Left colon (tissue), 2 donors: ENCODE results near the gene NSUN3. TPM values are rescaled to one million over a fixed set of nuclear protein-coding genes. Genes with fewer than 3 reads are reported as not detected.

Experiments used
- ATAC-seq: fragments of 200-7000 bp; cut with Tn5 transposase; one replicate; pipeline ENCODE4 v1.9.1; 2020; ENCODE audit warnings: mild to moderate bottlenecking, moderate library complexity
- DNase-seq, 2 donors: peaks; one replicate each; pipeline ENCODE4 v3.0.0-alpha.2; 2020
- intact Hi-C, 2 donors: fragments of 100-400 bp; cut with DNase I in 1 of 2; cut with micrococcal nuclease in 1 of 2; formaldehyde crosslinking; loops; one replicate each; pipeline versions ENCODE4 v1.11.2 to v1.14.0; 2022; cut with DNase I, micrococcal nuclease
- total RNA-seq, 2 donors: library from RNA; stranded (reverse); fragmentation: NEBNext Ultra II Directional; extraction: Animal tissue kit (Norgen Biotek cat#: 25700); gene quantifications; one replicate each; pipeline ENCODE4 v1.2.1, GENCODE V29; 2021
- donor health status: DM: no; HTN: no; CAD: no.
- donor health status: DM: yes; HTN: yes; CAD: no.

The NSUN3 gene
- total RNA-seq, 2 donors from 2014 or later = 20.0 to 21.9 TPM

DNA sequence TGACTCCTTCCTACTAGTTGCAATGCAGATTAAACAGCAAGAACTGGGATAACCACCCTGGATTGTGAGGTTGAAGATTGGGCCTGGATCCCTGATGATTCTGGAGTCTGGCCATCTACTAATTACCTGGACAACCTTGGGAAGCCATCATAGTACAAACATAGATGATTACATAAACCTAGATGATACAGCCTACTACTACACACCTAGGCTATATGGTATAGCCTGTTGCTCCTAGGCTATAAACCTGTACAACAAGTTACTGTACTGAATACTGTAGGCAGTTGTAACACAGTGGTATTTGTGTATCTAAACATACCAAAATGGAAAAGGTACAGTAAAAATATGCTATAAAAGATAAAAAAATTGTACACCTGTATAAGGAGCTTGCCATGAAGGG, 48.0 kb downstream of the NSUN3 start:
- intact Hi-C loops = no loop called here
- DNase-seq (no peak), ATAC-seq (peak; percentile 64)

DNA sequence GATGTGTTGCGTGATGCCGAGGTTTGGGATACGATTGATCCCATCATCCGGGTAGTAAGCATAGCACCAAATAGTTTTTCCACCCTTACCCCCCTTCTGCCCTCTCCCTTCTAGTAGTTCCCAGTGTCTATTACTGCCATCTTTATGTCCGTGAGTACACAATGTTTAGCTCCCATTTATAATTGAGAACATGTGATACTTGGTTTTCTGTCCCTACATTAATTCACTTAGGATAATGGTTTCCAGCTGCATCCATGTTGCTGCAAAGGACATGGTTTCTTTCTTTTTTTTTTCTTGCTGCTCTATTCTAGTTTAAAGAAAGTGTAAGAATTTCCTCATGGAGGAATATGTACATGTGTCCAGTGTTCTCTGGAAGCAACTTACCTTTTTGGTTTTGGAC, 51.8 kb downstream of the NSUN3 start:
- DNase-seq (no peak), ATAC-seq (no peak)
- intact Hi-C loops = no loop called here

DNA sequence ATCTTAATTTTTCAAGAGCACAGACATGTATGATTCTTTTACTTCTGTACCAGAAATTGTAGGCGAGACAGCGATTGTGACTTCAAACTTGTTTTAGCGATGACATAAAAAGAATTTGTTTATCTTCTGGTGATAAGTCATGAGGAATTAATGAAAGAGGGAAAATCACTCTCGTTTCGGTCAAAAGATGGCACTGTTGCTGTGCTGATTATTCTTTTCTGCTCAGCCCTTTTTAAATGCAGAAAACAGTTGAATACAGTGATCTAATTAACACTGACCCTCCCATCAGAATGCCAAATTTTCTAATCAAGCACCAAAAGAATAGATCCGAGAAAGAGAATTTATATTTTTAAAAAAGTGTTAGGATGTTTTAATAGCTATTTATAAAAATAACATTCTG, 52.6 kb downstream of the NSUN3 start:
- no peak for ATAC-seq
- DNase-seq = no peak
- intact Hi-C loops = no loop called here

DNA sequence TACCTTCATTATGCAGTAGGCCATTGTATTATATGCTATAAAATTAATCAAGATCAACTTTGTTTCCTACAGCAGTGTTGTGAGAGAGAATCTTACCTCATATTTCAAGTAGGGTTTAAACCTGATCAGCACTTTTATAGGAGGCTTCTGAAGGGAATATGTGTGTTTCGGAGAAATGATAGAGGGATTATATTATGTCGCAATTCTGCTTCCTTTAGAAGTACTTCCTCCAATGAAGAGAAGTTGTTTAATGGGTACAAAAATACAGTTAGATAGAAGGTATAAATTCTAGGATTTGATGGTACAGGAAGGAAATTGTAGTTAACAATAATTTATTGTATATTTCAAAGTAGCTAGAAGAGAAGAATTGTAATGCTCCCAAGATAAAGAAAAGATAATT, 54.9 kb downstream of the NSUN3 start:
- intact Hi-C loops = no loop called here
- DNase-seq (no peak), ATAC-seq (no peak)

DNA sequence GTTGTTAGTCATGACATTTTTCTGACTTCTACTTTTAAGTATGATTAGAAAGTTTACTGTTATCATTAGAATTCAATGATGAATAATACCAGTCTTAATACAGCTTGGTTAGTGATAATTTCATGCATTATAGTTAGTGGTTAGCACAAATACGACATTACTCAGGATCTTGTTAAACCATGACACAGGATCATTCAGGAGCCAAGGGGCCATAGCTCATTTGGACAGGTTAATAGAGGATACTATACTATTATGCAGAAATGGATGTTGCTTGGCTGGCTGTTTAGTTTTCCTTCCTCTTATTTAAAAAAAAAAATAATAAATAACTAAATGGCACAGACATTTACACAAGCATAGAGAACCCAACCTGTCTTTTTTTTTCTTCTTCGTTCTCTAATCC, 55.5 kb downstream of the NSUN3 start:
- DNase-seq (no peak), ATAC-seq (no peak)
- intact Hi-C loops = no loop called here

DNA sequence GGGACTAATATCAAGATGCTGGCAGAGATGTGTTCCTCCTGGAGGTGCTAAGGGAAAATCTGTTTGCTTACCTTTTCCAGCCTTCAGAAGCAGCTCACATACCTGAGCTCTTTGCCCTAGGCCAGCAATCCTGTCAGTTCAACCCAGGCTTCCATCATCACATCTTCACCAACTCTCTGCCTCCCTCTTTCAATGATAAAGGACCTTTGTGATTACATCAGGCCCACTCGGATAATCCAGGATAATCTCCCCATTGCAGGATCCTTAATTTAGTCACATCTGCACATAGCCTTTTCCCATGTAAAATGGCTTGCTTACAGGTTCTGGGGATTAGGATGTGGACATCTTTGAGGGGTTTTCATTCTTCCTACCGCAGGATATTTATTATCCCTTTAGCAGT, 58.3 kb downstream of the NSUN3 start:
- intact Hi-C loops = no loop called here
- ATAC-seq = no peak

DNA sequence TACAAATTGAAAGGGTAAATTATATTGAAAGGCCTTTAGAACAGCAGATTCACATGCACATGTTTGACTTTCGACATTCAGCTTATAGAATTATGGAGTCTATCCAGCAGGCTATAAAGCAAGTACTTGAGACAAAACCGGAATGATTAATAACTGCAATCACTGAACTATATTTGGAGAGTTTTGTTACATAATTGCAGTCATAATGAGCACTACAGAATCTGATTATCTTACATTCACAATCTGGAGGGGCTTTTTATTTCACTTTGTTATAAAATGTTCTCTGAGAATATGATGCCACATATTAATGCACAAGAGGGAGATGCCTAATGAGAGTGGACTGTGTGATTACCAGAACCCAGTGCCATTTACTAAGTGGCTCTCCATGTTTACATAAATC, 64.3 kb downstream of the NSUN3 start:
- DNase-seq = no peak
- no peak for ATAC-seq
- intact Hi-C loops = no loop called here

More for the DNA sequence above, 58.3 kb downstream of the NSUN3 start:
- DNase-seq = no peak

DNA sequence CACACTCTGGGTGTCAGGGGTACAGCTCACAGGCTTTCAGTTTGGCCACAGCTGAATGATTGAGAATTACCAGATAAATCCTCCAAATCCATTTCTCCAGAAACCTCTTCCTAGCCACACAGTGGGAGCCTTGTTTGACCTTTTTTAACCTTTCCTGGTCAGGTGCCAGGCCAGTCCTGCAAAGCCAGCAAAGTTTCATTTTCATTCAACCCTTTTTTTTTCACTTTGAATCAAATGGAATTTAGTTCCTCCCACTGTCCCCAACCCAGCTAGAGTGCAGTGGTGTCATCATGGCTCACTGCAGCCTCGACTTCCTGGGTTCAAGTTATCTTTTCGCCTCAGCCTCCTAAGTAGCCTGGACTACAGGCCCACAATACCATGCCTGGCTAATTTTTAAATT, 67.8 kb downstream of the NSUN3 start:
- intact Hi-C loops = no loop called here
- ATAC-seq (no peak), DNase-seq (no peak)

DNA sequence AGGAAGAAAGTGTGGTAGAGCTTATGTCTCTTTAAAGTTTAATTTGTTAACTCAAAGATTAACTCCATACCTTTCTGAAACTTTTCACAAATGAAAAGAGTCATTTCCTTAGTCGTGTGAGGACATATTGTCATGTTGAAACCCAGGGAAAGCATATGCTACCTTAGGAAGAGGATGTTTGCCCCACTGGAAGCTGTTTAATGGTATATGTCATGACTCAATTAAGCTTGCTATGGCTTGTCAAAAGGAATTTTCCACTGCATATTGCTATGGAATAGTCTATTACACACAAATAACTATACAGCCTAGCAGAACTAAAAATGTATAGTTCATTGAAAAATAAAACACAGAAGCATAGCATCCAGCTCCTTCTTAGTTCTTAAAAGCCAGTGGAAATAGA, 69.9 kb downstream of the NSUN3 start:
- ATAC-seq = no peak
- no peak for DNase-seq
- intact Hi-C loops = no loop called here

DNA sequence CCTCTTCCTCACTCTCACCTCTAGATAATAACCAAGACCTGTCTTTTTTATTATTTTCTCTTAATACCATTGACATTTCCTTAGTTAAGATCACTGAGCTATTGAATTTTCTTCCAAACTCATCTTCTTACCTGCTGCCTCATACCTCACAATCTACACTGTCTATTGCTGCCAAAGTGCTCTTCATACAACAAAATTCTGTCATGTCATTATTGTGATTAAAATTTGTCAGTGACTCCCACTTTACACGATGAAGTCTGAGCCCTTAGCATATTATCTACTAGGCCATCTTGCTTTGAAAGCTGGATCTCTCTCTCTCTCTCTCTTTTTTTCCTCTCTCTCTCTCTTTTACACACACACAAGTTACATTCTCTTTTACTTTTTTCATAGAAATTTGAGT, 73.3 kb downstream of the NSUN3 start:
- intact Hi-C loops = no loop called here
- ATAC-seq (no peak), DNase-seq (no peak)

DNA sequence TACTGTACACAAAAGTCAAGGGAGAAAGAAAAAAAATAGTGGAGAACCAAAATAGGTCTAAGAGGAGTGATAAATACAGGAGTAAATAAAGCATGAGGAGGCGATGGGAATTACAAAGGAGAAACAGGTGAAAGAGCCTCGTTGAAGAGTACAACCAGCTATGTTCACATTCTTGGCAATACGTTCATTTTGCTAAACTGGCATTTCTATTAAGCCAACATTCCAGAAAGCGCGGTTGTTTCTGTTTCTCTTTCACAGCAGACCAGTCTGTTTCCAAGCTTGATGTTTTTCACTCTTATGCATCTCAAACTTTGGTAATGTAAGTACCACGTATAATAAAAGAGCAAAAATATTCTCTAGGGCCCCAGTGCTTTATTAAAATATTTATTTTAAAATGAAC, 74.5 kb downstream of the NSUN3 start:
- ATAC-seq = no peak
- intact Hi-C loops = no loop called here

DNA sequence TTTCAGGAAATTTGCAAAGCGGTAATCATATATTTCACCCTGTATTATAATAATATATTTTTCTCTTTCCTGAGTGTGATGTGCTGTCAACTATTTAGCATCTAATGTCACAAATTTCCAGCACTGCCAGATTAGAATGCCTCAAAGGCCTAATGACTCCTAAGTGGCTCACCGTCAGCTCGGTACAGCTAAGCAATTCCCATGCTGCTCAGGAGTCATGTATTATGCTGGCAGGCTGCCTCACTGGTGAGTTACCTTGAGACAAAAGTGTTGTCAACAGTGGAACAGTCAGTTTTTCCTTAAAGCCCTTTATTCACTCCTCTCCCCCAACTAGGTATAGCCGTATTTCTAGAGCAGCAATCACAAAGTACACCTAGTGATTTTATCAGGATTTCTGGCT, 83.6 kb downstream of the NSUN3 start:
- DNase-seq (no peak), ATAC-seq (no peak)
- intact Hi-C loops = no loop called here

More for the DNA sequence above, 74.5 kb downstream of the NSUN3 start:
- no peak for DNase-seq

DNA sequence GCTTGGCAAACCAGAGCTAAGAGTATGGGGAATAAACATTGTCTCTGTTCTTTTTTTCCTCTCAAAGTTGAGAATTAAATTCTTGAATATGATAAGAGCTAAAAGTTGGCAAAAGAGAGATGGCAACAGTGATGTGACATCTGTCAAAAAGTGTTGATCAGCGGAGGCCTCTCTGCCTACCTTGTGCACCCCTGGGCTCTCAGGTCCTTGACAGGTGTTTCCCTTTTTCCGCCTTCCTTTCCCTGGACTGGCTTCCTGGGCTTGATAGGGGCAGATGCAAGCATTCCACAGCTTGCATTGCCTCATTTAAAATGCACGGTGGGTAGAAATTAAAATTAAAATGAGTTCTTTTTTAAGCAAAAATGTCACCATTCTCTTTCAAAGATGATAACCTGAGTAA, 84.2 kb downstream of the NSUN3 start:
- intact Hi-C loops = no loop called here
- ATAC-seq = no peak

DNA sequence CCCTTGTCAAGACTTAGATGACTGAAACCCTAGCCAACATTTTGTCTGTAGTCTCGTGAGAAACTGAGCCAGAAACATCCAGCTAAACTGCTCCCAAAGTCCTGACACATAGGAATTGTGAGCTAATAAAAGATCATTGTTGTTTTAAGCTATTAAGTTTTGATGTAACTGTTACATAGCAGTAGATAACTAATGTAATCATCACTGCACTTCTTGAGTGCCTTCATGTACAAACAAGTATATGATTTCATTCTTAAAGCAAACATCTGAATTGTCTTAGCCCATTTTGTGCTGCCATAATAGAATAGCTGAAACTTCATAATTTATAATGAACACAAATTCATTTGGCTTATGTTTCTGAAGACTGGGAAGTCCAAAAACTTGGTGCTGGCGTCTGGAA, 87.3 kb downstream of the NSUN3 start:
- ATAC-seq = no peak
- intact Hi-C loops = no loop called here
- DNase-seq = no peak

More for the DNA sequence above, 84.2 kb downstream of the NSUN3 start:
- DNase-seq = no peak

DNA sequence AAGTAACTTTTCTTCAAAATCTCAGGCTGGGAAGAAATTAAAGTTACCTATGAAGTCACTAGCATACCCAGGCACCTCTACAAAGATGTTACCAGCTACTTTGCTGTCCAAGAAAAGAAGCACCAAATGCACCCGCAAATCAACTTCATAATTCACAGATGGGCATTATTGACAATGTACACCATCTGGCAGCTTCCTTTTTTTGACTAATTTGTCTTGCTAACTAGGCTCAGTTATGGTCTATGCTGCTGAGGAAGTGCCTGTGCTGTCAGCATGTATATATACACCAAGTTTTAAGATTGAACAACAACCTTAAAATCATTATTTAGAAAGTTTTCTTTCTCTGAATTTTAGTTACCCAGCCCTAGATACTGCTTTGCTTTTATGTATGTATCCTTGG, 93.8 kb downstream of the NSUN3 start:
- ATAC-seq (no peak), DNase-seq (no peak)
- intact Hi-C loops = no loop called here

DNA sequence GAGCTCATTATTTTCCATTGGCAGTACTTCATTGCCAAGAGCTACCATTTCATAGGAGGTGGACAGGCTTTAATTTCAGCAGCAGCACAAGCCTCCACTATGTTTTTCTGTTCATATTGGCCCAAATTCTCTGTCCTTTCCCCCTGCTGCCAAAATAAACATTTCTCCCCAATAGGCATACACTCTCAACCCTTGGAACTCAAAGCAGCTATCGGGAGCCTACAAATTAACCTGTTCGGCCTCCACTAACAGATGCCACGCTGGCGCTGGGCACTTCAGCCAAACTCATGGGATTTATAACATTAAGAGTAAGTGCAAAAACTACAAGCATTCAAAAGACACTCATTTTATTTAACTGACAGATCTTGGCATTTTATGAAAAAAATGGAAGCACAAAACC, 95.7 kb downstream of the NSUN3 start:
- no peak for DNase-seq
- intact Hi-C loops = no loop called here
- no peak for ATAC-seq

DNA sequence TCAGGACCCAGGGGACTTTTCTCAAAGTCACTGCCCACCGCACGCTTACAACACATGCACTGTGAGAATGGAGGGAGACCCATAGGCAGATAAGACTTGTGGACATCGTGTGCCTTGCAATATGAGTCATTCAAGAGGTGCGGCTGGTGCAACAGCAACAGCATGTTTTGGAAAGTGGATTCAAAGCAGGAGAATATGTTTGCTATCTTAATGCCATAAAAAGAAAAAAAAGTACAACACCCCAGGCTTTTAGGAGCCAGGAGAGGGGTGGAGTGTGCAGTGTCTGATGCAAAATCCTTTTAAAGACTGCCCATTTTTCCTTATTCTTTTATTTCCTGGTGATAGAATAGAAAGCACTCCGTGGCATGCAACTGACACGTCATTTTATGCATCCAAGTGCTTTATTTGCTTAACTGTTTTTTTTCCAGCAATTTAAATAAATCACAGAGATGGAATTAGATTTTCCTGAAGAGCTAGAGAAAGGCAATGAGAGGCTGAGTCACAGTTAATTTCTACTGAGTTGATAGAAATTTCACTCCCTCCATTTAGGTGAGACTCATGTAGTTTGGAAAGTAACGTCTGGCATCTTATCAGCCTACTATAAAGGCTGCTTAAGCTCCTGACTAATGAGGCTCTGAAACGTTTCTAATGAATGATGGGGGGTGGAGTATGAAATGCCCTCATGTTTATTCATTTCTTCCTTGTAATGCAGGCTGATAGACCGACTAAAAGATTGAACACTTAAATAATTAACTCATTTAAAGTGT, 96.4 kb downstream of the NSUN3 start:
- no peak for DNase-seq
- intact Hi-C loops = no loop called here
- peak; percentile 25 for ATAC-seq

DNA sequence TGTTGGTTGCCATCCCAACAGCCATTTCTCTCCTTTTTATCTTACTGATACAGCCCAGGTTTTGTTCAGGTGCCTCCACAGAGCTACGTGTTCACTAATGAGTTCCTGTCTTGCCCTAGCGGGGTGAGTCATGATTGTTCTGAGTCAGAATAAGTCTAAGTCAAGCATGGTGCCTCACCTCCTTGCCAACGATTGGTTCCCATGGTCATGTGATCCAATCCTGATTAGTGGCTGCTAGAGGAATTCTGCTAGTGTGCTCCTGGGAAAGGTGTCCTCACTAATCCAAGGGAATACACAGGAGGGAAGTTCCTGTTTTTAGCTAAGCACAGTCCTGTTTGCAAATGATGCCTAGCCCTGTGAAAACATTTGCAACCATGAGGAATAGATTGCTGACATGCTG, 99.8 kb downstream of the NSUN3 start:
- intact Hi-C loops = no loop called here
- ATAC-seq = no peak
- no peak for DNase-seq

DNA sequence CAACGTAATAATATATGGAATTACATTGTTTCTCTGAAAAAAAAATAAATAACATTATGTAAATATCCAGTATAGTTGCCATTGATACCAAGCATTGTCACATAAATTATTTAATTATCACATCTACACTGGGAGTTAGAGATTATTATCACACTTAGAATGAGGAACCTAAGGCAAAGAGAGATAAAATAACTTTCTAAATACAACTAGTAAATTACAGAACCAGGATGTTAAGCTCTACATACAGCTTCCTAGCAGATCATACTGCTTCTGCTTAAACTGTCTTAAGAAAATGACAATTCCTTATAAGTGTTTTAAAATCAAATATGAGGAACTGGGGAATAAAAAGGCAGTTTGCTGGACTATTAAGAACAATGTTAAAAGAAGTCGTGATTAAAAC, 104.5 kb downstream of the NSUN3 start:
- ATAC-seq (no peak), DNase-seq (no peak)
- intact Hi-C loops = no loop called here

DNA sequence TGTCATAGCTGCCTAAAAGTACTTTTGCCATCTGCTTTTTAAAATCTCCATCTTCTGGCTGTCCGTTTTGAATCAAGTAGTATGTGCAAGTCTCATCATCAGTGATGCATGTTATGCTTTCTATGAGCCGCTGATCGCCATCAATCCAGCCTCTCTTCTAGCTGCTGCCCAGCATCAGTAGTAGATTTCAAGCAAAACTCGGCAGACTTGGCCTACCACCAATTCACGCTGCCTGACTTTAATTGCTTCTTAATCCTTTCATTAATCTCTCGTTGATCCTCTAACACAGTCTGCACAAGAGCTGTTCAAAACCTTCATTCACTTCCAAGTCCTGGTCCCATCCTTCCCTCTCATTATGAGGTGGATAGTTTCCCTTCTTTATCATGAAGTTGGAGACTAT, 104.9 kb downstream of the NSUN3 start:
- no peak for DNase-seq
- no peak for ATAC-seq
- intact Hi-C loops = no loop called here

DNA sequence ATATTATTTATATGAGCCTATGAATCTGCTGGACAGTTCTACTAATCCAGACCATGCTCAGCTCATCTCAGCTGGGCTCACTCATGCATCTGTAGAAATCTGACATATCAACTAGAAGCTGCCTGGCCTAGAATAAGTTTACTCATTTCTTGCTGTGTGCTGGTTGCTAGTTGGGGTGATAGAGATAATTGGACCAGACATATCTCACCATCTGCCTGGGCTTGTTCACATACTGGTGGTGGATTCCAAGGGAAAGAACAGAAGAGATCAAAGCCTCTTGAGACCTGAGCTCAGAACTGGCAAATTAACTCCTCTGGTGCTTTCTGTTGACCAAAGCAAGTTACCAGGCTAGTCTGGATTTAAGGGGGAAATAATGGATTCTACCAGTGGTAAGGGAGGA, 109.1 kb downstream of the NSUN3 start:
- intact Hi-C loops = no loop called here
- ATAC-seq = no peak
- no peak for DNase-seq
